Peyer's patch (tissue), 4 donors: Measurements from ENCODE around the gene FRMD4A.

Source experiments
- CTCF ChIP-seq, 6 experiments: fragments of 450-650 bp in 4 of 6; fragments of 200-600 bp in 2 of 6; sonication (generic) in 1 of 6; IDR thresholded peaks; one replicate each; pipeline ENCODE4 v1.5.1; 2017 to 2019; ENCODE audit warnings: antibody characterized with exemption in 6 of 6, mild to moderate bottlenecking in 3 of 6, moderate library complexity in 1 of 6
- POLR2A ChIP-seq, 2 donors: fragments of 450-650 bp; IDR thresholded peaks; one replicate each; pipeline ENCODE4 v1.5.1; 2017; ENCODE audit warnings: antibody characterized with exemption in 2 of 2, mild to moderate bottlenecking in 2 of 2, moderate library complexity in 2 of 2

- TF ChIP-seq CTCF (IDR thresholded peaks at IDR 0.05) (no peak), POLR2A (IDR thresholded peaks at IDR 0.05) (no peak)
These were observed 446.9 kb downstream of the FRMD4A start for GRCh38 chr10:13883636-13884444.
